ENCODE results near the gene CERCAM. TPM values are rescaled to one million over a fixed set of nuclear protein-coding genes. Genes with fewer than 3 reads are reported as not detected.

The CERCAM gene
- total and polyA plus RNA-seq, 2 of the 4 experiments (the other 2 are of a cell fraction) = 15.1 to 118 TPM

GRCh38 chr9:128411364-128412119 is 9.1 kb upstream of the CERCAM start:
- Histone ChIP-seq H2BK120ac (ENCODE audit: low read depth, low read length) (no peak overlapping the region), H3K27ac (ENCODE audit: insufficient read depth, low read length) (no peak overlapping the region), H2AK5ac (ENCODE audit: low read depth, low read length) (no peak overlapping the region), H4K8ac (ENCODE audit: low read depth in 2 of 2, low read length in 2 of 2) (no peak overlapping the region), H4K91ac (ENCODE audit: insufficient read depth, low read depth, low read length) (no peak overlapping the region), H3K79me1 (ENCODE audit: low read depth in 1 of 2, low read length in 2 of 2) (no peaks in the 10 kb centered on the region), H3K9me1 (ENCODE audit: insufficient read depth, low read length) (peaks cover 4% of the 10 kb centered on the region; the same call in 1 of the 2 replicates), H3K14ac (replicated peaks; ENCODE audit: low read depth, low read length) (no peak overlapping the region), H2AK9ac (replicated peaks; ENCODE audit: low read depth, low read length, poor library complexity) (no peak overlapping the region), H2AFZ (replicated peaks; ENCODE audit: low read length, poor library complexity) (no peak overlapping the region), H3K4ac (ENCODE audit: low read depth, low read length) (no peak overlapping the region), H2BK5ac (ENCODE audit: low read depth, low read length, poor library complexity, severe bottlenecking) (no peak overlapping the region), H3K23ac (ENCODE audit: low read depth, low read length) (no peak overlapping the region), H3K18ac (ENCODE audit: low read depth, low read length) (no peak overlapping the region), H3K4me1 (ENCODE audit: control insufficient read depth, insufficient read depth, low read length) (peaks cover 6% of the 10 kb centered on the region), H3K4me2 (ENCODE audit: low read depth, low read length) (no peak overlapping the region), H3K36me3 (ENCODE audit: control insufficient read depth, insufficient read depth, low read length) (no peaks in the 10 kb centered on the region), H3K9ac (ENCODE audit: low read depth, low read length) (no peak overlapping the region), H3K4me3 (ENCODE audit: insufficient read depth, low read depth, low read length) (no peak overlapping the region), H2BK20ac (ENCODE audit: low read depth, low read length) (no peak overlapping the region), H3K56ac (ENCODE audit: extremely low read depth, insufficient read depth, low read length) (no peak overlapping the region), H4K20me1 (ENCODE audit: insufficient read depth, low read length) (no peaks in the 10 kb centered on the region), H2BK15ac (ENCODE audit: low read depth, low read length) (no peak overlapping the region), H3K27me3 (ENCODE audit: control insufficient read depth, insufficient read depth, low read length) (peaks cover 24% of the 10 kb centered on the region), H4K5ac (ENCODE audit: low read depth, low read length) (no peak overlapping the region), H3K9me3 (ENCODE audit: control insufficient read depth, insufficient read depth, low read length) (no peaks in the 10 kb centered on the region)
- ATAC-seq (ENCODE audit: low read depth) (no peak), DNase-seq (no peak)
- ChIA-PET CTCF (interaction anchor here (1.3 to 1.9 kb wide), 2 partner anchors 8 to 50 kb away, joined by 5 to 7 read pairs; partner anchors contain the start of gene CERCAM), POLR2A (ENCODE audit: unreplicated experiment) (no interaction called here)
- in situ Hi-C loops (cut with MboI; ENCODE audit: low sequenced_read_pairs) = no loop called here
- intact Hi-C loops (cut with micrococcal nuclease) = loop anchor here (1.0 to 2.0 kb wide), 2 partner anchors 49 to 117 kb away; no protein-coding TSS in a partner anchor
- 48% methylated on average over 7 of the region's 11 CpGs; no CpG with 5 or more reads in 1 of the 2 experiments for WGBS, 2 experiments (ENCODE audit: extremely low coverage in 2 of 2, insufficient read length in 1 of 2)
- TF ChIP-seq FOS (IDR thresholded peaks at IDR 0.05; ENCODE audit: low read depth, low read length) (no peak), MXI1 (IDR thresholded peaks at IDR 0.05; ENCODE audit: borderline replicate concordance, low read depth, low read length) (no peak), MAZ (IDR thresholded peaks at IDR 0.05; ENCODE audit: borderline replicate concordance, low read depth, low read length) (no peak), BHLHE40 (IDR thresholded peaks at IDR 0.05; ENCODE audit: low read depth, low read length) (no peak), USF2 (IDR thresholded peaks at IDR 0.05; ENCODE audit: low read depth, low read length) (no peak), CEBPB (IDR thresholded peaks at IDR 0.05; ENCODE audit: low read depth, low read length) (no peak), POLR2A (IDR thresholded peaks at IDR 0.05; ENCODE audit: low read depth, low read length) (no peak), RCOR1 (IDR thresholded peaks at IDR 0.05; ENCODE audit: insufficient replicate concordance, low read length) (no peak), CHD1 (IDR thresholded peaks at IDR 0.05; ENCODE audit: low read depth, low read length) (no peak), NFE2L2 (IDR thresholded peaks at IDR 0.05; ENCODE audit: low read depth, low read length) (no peak), SMC3 (IDR thresholded peaks at IDR 0.05; ENCODE audit: low read depth, low read length) (no peak), RAD21 (IDR thresholded peaks at IDR 0.05; ENCODE audit: low read length) (no peak), ELK1 (IDR thresholded peaks at IDR 0.05; ENCODE audit: borderline replicate concordance, low read depth, low read length) (no peak)
- no TSS peak for BruUV-seq (replicated peaks)
- dilution Hi-C loops (cut with HindIII; ENCODE audit: low sequenced_read_pairs, unreplicated experiment) = no loop called here

Measured in IMR-90 (cell line).